Neural cell (in vitro differentiated cells): ENCODE measurements around the gene TIAM1. TPM values are rescaled to one million over a fixed set of nuclear protein-coding genes. Genes with fewer than 3 reads are reported as not detected.

Experiments
- H2AFZ ChIP-seq: fragments of 200-600, 300-800 bp; sonication (generic), shearing (Covaris generic); 2 replicates; pipeline ENCODE4 v1.6.0; 2014; ENCODE audit warnings: low read depth, mild to moderate bottlenecking, antibody characterized with exemption, low read length, moderate library complexity
- H3F3A ChIP-seq: fragments of 200-600 bp; shearing (Covaris generic); 2 replicates; pipeline ENCODE4 v1.6.1; 2016; ENCODE audit warnings: mild to moderate bottlenecking, moderate library complexity, mixed read lengths, antibody characterized with exemption, low read length; ENCODE audit not compliant: insufficient read depth, poor library complexity, severe bottlenecking
- H3K27ac ChIP-seq: fragments of 200-600, 300-800 bp; sonication (generic), shearing (Covaris generic); 2 replicates; pipeline ENCODE4 v1.5.1; 2014; ENCODE audit warnings: mild to moderate bottlenecking, low read length, moderate library complexity
- H3K27me3 ChIP-seq: fragments of 300-800, 200-600 bp; sonication (generic), shearing (Covaris generic); 2 replicates; pipeline ENCODE4 v1.6.0; 2014; ENCODE audit warnings: mild to moderate bottlenecking, low read depth, low read length, moderate library complexity; ENCODE audit not compliant: insufficient read depth
- H3K36me3 ChIP-seq: fragments of 300-800, 200-600 bp; sonication (generic), shearing (Covaris generic); 2 replicates; pipeline ENCODE4 v1.5.1; 2014; ENCODE audit warnings: mild to moderate bottlenecking, antibody characterized with exemption, low read length, moderate library complexity; ENCODE audit not compliant: insufficient read depth
- H3K4me2 ChIP-seq: fragments of 300-800, 200-600 bp; sonication (generic), shearing (Covaris generic); 2 replicates; pipeline ENCODE4 v1.6.0; 2014; ENCODE audit warnings: mild to moderate bottlenecking, low read length
- H3K4me3 ChIP-seq: fragments of 300-800, 200-600 bp; sonication (generic), shearing (Covaris generic); 2 replicates; pipeline ENCODE4 v1.5.1; 2014; ENCODE audit warnings: mild to moderate bottlenecking, low read length, moderate library complexity
- H3K79me2 ChIP-seq: fragments of 200-600 bp; shearing (Covaris generic); replicated peaks from 2 replicates; pipeline ENCODE4 v1.6.0; 2014; ENCODE audit warnings: mild to moderate bottlenecking, low read length, moderate library complexity; ENCODE audit not compliant: insufficient read depth
- H3K9ac ChIP-seq: fragments of 300-800, 200-600 bp; sonication (generic), shearing (Covaris generic); 2 replicates; pipeline ENCODE4 v1.6.1; 2016; ENCODE audit warnings: mild to moderate bottlenecking, low read length, mixed read lengths
- H3K9me2 ChIP-seq: fragments of 200-600 bp; shearing (Covaris generic); 2 replicates; pipeline ENCODE4 v1.6.1; 2016; ENCODE audit warnings: mild to moderate bottlenecking, low read length, mixed read lengths; ENCODE audit not compliant: insufficient read depth
- H3K9me3 ChIP-seq: fragments of 200-600, 300-800 bp; sonication (generic), shearing (Covaris generic); 2 replicates; pipeline ENCODE4 v1.6.1; 2016; ENCODE audit warnings: mild to moderate bottlenecking, mixed run types, low read length, moderate library complexity, mixed read lengths
- H4K20me1 ChIP-seq: fragments of 200-600 bp; shearing (Covaris generic); 2 replicates; pipeline ENCODE4 v1.6.1; 2016; ENCODE audit warnings: mild to moderate bottlenecking, mixed run types; ENCODE audit not compliant: insufficient read depth
- CTCF ChIP-seq: fragments of 450-650 bp; IDR thresholded peaks from 2 replicates; pipeline ENCODE4 v1.5.1; 2014; ENCODE audit warnings: antibody characterized with exemption, mild to moderate bottlenecking, moderate library complexity; ENCODE audit not compliant: poor library complexity, severe bottlenecking
- EP300 ChIP-seq: fragments of 450-650 bp; conservative IDR thresholded peaks from 2 replicates; pipeline ENCODE4 v1.6.1; 2014; ENCODE audit warnings: antibody characterized with exemption, mild to moderate bottlenecking, moderate library complexity; ENCODE audit not compliant: poor library complexity, severe bottlenecking
- EZH2 ChIP-seq: fragments of 200-600, 300-800 bp; shearing (Covaris generic), sonication (generic); IDR thresholded peaks from 2 replicates; pipeline ENCODE4 v1.6.1; 2014; ENCODE audit warnings: antibody characterized with exemption, low read length, borderline replicate concordance, mild to moderate bottlenecking; ENCODE audit not compliant: insufficient read depth, poor library complexity, severe bottlenecking
- MXI1 ChIP-seq: fragments of 450-650 bp; conservative IDR thresholded peaks from 2 replicates; pipeline ENCODE4 v1.6.1; 2014; ENCODE audit warnings: antibody characterized with exemption, mild to moderate bottlenecking; ENCODE audit not compliant: poor library complexity, severe bottlenecking
- POLR2AphosphoS5 ChIP-seq: IDR thresholded peaks from 2 replicates; pipeline ENCODE4 v1.6.1; 2012
- RAD21 ChIP-seq: fragments of 450-650 bp; conservative IDR thresholded peaks from 2 replicates; pipeline ENCODE4 v1.6.1; 2014; ENCODE audit warnings: antibody characterized with exemption, mild to moderate bottlenecking, moderate library complexity
- SMC3 ChIP-seq: fragments of 450-650 bp; conservative IDR thresholded peaks from 2 replicates; pipeline ENCODE4 v1.6.1; 2014; ENCODE audit warnings: antibody characterized with exemption, mild to moderate bottlenecking, moderate library complexity; ENCODE audit not compliant: poor library complexity
- TAF1 ChIP-seq: IDR thresholded peaks from 2 replicates; pipeline ENCODE4 v1.6.1; 2012; ENCODE audit warnings: low read depth
- polyA plus RNA-seq: library from polyadenylated mRNA; depleted of rRNA; stranded (reverse); fragments of >200 nt; gene quantifications from 2 replicates; pipeline ENCODE4 v1.2.3, GENCODE V29; 2014
- TF ChIP-seq, protein P1 (sequence below): IDR thresholded peaks from 2 replicates; pipeline ENCODE4 v1.6.1; 2012; ENCODE audit warnings: borderline replicate concordance

TIAM1 gene
- polyA plus RNA-seq, 1 donor from 2014 or later = 13.2 TPM

- peaks cover 9% of the 10 kb centered on the region for H3K36me3 ChIP-seq
- H3K27me3 ChIP-seq = no peaks in the 10 kb centered on the region
- H3K4me3 ChIP-seq = no peak overlapping the region
- H2AFZ ChIP-seq = no peak overlapping the region
- no peak overlapping the region for H3K9ac ChIP-seq
- H3F3A ChIP-seq = no peaks in the 10 kb centered on the region
- TF ChIP-seq RAD21 = no peak
- no peak for TF ChIP-seq EP300
- no peak for TF ChIP-seq MXI1
- no peak for TF ChIP-seq EZH2
- no peak for TF ChIP-seq TAF1
- no peak for TF ChIP-seq SMC3
- no peak for TF ChIP-seq CTCF
- TF ChIP-seq POLR2AphosphoS5 = no peak
- TF ChIP-seq, protein P1, sequence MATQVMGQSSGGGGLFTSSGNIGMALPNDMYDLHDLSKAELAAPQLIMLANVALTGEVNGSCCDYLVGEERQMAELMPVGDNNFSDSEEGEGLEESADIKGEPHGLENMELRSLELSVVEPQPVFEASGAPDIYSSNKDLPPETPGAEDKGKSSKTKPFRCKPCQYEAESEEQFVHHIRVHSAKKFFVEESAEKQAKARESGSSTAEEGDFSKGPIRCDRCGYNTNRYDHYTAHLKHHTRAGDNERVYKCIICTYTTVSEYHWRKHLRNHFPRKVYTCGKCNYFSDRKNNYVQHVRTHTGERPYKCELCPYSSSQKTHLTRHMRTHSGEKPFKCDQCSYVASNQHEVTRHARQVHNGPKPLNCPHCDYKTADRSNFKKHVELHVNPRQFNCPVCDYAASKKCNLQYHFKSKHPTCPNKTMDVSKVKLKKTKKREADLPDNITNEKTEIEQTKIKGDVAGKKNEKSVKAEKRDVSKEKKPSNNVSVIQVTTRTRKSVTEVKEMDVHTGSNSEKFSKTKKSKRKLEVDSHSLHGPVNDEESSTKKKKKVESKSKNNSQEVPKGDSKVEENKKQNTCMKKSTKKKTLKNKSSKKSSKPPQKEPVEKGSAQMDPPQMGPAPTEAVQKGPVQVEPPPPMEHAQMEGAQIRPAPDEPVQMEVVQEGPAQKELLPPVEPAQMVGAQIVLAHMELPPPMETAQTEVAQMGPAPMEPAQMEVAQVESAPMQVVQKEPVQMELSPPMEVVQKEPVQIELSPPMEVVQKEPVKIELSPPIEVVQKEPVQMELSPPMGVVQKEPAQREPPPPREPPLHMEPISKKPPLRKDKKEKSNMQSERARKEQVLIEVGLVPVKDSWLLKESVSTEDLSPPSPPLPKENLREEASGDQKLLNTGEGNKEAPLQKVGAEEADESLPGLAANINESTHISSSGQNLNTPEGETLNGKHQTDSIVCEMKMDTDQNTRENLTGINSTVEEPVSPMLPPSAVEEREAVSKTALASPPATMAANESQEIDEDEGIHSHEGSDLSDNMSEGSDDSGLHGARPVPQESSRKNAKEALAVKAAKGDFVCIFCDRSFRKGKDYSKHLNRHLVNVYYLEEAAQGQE = no peak
- H3K27ac ChIP-seq = no peak overlapping the region
- peaks cover 8% of the 10 kb centered on the region for H3K9me3 ChIP-seq
- H3K79me2 ChIP-seq = no peaks in the 10 kb centered on the region
- H4K20me1 ChIP-seq = no peaks in the 10 kb centered on the region
- H3K9me2 ChIP-seq = no peaks in the 10 kb centered on the region
- H3K4me2 ChIP-seq = no peak overlapping the region
Measured at GRCh38 chr21:31236528-31236927, 107.5 kb downstream of the TIAM1 start.

DNA sequence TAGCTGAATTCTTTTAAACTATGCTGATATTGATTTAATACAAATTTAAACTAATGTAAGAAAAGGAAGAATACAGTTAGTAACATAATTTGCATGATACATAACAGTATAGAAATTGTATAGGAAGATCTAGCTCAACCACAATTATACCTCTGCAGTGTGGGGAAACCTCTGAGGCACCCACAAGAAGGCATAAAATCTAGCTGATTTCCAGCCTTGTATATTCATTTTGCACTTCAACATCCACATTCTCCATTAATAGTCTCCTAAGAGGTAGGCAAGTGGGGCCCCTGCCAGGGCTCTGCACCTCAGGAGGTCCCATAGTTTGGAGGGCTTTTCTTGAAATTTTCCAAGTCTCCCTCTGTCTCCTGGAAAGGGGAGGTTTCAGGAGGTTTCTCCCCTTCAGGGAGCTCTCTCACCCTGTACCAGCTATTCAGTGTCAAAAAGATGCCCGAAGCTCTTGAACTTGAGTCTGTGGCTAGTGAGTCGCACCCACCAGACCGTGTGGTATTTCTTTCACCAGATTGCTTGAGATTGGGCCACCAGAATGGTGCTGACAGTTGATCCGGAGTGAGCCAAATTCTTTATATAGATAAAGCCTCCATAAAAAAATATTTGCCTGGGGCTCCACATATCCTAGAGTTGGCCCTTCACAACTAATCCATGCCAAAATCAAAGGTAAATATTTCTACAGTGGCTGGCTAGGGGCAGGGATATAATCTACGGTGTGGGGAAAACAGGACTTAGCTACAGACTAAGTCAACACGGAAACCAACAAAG is 108.2 kb downstream of the TIAM1 start:
- Histone ChIP-seq H3K9me3 (peaks cover 8% of the 10 kb centered on the region), H3K4me2 (no peak overlapping the region), H3K79me2 (no peaks in the 10 kb centered on the region), H3F3A (no peaks in the 10 kb centered on the region), H3K9me2 (no peaks in the 10 kb centered on the region), H2AFZ (no peak overlapping the region), H3K36me3 (peaks cover 9% of the 10 kb centered on the region), H3K27ac (no peak overlapping the region), H3K27me3 (no peaks in the 10 kb centered on the region), H3K4me3 (no peak overlapping the region), H3K9ac (no peak overlapping the region), H4K20me1 (no peaks in the 10 kb centered on the region)
- TF ChIP-seq POLR2AphosphoS5 (no peak), CTCF (no peak), MXI1 (no peak), TAF1 (no peak), RAD21 (no peak), EZH2 (no peak), EP300 (no peak)
- TF ChIP-seq, protein P1 = no peak
